ENCODE results near the gene CDKL1. TPM values are rescaled to one million over a fixed set of nuclear protein-coding genes. Genes with fewer than 3 reads are reported as not detected.
A peak's percentile ranks its signal among the peaks of the same experiment; 100 is the strongest.
"Not testable (repeated sequence)": the region's sequence is repeated elsewhere in the genome, so short reads cannot be mapped to it uniquely, and the experiment has no call there.

The CDKL1 gene
- total RNA-seq, 2 donors from 2014 or later = 24.9 to 25.1 TPM

- not testable (repeated sequence) for DNase-seq, ATAC-seq
- intact Hi-C loops (cut with DNase I, micrococcal nuclease) = loop anchor here in 1 of 2 donors (10.0 kb wide), 1 partner anchor 221 kb away; the partner anchor contains the start of gene MAP4K5
Observed at GRCh38 chr14:50314098-50314497, 82.6 kb downstream of the CDKL1 start.

- ATAC-seq (peak; percentile 47), DNase-seq (no peak)
- intact Hi-C loops (cut with DNase I, micrococcal nuclease) = loop anchor here in 1 of 2 donors (10.0 kb wide), 1 partner anchor 222 kb away; the partner anchor contains the start of gene MAP4K5
Observed at GRCh38 chr14:50312734-50313054, 84.0 kb downstream of the CDKL1 start.

GRCh38 chr14:50311972-50312733 is 84.5 kb downstream of the CDKL1 start, which contains the start of the genes DMAC2L and L2HGDH:
Gene DMAC2L (plus strand): TSS chr14:50312324. CDS start chr14:50321488, 9,164 bp downstream.
Gene L2HGDH (minus strand): TSS chr14:50312229. CDS start chr14:50312150, 79 bp downstream.
- ATAC-seq (peak; percentile 94), DNase-seq (peak; percentile 93 to 94)
- intact Hi-C loops (cut with DNase I, micrococcal nuclease) = loop anchor here in 1 of 2 donors (10.0 kb wide), 1 partner anchor 223 kb away; the partner anchor contains the start of gene MAP4K5

- ATAC-seq (peak; percentile 34), DNase-seq (peak in 1 of 2 donors; percentile 18)
- intact Hi-C loops (cut with DNase I, micrococcal nuclease) = loop anchor here in 1 of 2 donors (10.0 kb wide), 1 partner anchor 223 kb away; the partner anchor contains the start of gene MAP4K5
Observed at GRCh38 chr14:50311337-50311971, 85.2 kb downstream of the CDKL1 start.

- intact Hi-C loops (cut with DNase I, micrococcal nuclease) = loop anchor here in 1 of 2 donors (10.0 kb wide), 1 partner anchor 224 kb away; the partner anchor contains the start of gene MAP4K5
- DNase-seq = no peak
- no peak for ATAC-seq
Observed at GRCh38 chr14:50310445-50310844, 86.2 kb downstream of the CDKL1 start.

- ATAC-seq (no peak), DNase-seq (no peak)
- intact Hi-C loops (cut with DNase I, micrococcal nuclease) = no loop called here
Observed at GRCh38 chr14:50308363-50308915, 88.2 kb downstream of the CDKL1 start.

GRCh38 chr14:50303744-50304471 is 92.8 kb downstream of the CDKL1 start:
- intact Hi-C loops (cut with DNase I, micrococcal nuclease) = no loop called here
- DNase-seq (no peak), ATAC-seq (peak; percentile 26)

GRCh38 chr14:50301914-50302313 is 94.8 kb downstream of the CDKL1 start:
- intact Hi-C loops (cut with DNase I, micrococcal nuclease) = no loop called here
- DNase-seq (no peak), ATAC-seq (no peak)

GRCh38 chr14:50299585-50299984 is 97.1 kb downstream of the CDKL1 start:
- intact Hi-C loops (cut with DNase I, micrococcal nuclease) = no loop called here
- DNase-seq = no peak

GRCh38 chr14:50290306-50290705 is 106.4 kb downstream of the CDKL1 start:
- intact Hi-C loops (cut with DNase I, micrococcal nuclease) = no loop called here
- DNase-seq (no peak), ATAC-seq (no peak)

More at GRCh38 chr14:50299585-50299984, 97.1 kb downstream of the CDKL1 start:
- ATAC-seq = no peak

GRCh38 chr14:50288146-50288545 is 108.5 kb downstream of the CDKL1 start:
- intact Hi-C loops (cut with DNase I, micrococcal nuclease) = no loop called here
- DNase-seq = no peak
- ATAC-seq = no peak

GRCh38 chr14:50285861-50286260 is 110.8 kb downstream of the CDKL1 start:
- intact Hi-C loops (cut with DNase I, micrococcal nuclease) = no loop called here
- no peak for ATAC-seq
- no peak for DNase-seq

Small RNA genes lying within 50 kb of the gene (microRNA-seq; reads per million reads assigned to microRNA genes)
- 0 to 0.53 reads per million in 2 donors for gene MIR4504

Other genes starting within 250 kb of the CDKL1 start
- gene SOS2, start 165.3 kb downstream of the CDKL1 start, total RNA-seq = 10 to 100 TPM; 34.2 to 50.3 TPM
- 1 to 10 TPM; 9.0 to 9.4 TPM for gene L2HGDH, start 84.7 kb downstream of the CDKL1 start, total RNA-seq
- gene DMAC2L, start 84.6 kb downstream of the CDKL1 start, total RNA-seq = 10 to 100 TPM; 21.0 to 24.7 TPM
- gene MAP4K5, start 135.7 kb upstream of the CDKL1 start, total RNA-seq = 10 to 100 TPM; 37.5 to 42.6 TPM
- 10 to 100 TPM; 12.0 to 12.6 TPM for gene ATL1, start 163.3 kb upstream of the CDKL1 start, total RNA-seq